ENCODE data around the gene PARVB.
A peak's percentile ranks its signal among the peaks of the same experiment; 100 is the strongest.

PARVB gene

DNA sequence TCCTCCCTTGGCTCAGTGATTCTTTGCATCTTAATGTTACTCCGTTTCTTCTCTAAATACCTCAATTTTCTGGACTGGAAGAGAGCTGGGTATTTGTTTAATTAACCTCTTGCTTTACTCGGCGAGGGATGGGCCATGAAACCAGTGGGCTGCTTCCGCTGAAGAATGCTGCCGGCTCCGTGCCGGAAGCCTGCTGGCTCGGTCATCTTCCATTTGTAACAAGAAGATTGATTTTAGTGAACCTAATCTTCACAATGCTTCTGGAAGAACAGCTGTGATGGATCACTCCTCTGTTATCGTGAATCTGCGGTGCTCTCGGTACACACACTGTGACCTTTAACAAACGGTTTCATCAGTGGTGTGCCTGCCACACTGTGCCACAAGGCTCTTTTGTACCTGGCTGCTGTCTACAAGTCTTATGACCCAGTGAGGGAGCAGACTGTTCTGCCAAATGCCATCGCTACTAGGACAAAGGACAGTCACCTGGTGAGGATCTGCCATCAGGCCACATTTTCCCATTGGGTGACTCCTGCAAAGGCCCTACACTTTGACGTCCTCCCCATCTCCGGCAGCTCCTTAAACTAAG is 25.3 kb upstream of the PARVB start:
- TF ChIP-seq, protein P1, sequence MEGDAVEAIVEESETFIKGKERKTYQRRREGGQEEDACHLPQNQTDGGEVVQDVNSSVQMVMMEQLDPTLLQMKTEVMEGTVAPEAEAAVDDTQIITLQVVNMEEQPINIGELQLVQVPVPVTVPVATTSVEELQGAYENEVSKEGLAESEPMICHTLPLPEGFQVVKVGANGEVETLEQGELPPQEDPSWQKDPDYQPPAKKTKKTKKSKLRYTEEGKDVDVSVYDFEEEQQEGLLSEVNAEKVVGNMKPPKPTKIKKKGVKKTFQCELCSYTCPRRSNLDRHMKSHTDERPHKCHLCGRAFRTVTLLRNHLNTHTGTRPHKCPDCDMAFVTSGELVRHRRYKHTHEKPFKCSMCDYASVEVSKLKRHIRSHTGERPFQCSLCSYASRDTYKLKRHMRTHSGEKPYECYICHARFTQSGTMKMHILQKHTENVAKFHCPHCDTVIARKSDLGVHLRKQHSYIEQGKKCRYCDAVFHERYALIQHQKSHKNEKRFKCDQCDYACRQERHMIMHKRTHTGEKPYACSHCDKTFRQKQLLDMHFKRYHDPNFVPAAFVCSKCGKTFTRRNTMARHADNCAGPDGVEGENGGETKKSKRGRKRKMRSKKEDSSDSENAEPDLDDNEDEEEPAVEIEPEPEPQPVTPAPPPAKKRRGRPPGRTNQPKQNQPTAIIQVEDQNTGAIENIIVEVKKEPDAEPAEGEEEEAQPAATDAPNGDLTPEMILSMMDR (IDR thresholded peaks at IDR 0.05; ENCODE audit: low read depth, low read length) = no peak
- no peak overlapping the region for H3K4me3 ChIP-seq (ENCODE audit: low read depth, low read length)

DNA sequence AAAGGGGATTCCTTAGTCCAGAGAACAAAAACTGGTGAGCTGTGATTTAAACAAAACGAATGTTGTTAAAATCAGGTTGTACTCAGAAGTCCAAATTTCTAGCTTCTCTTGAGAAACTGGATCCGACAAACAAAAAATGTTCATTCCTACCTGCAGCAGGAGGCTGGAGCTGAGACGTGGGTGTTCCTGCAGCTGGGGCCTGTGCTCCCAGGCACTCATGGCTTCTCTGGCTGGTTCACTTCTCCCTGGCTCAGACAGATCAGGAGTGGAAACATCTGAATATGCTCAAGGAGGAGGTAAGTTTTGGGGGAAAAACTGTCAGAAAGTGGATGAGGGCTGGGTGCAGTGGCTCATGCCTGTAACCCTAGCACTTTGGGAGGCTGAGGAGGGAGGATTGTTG is 24.7 kb upstream of the PARVB start:
- H3K4me3 ChIP-seq (ENCODE audit: low read depth, low read length) = no peak overlapping the region
- TF ChIP-seq, protein P1 (IDR thresholded peaks at IDR 0.05; ENCODE audit: low read depth, low read length) = no peak

DNA sequence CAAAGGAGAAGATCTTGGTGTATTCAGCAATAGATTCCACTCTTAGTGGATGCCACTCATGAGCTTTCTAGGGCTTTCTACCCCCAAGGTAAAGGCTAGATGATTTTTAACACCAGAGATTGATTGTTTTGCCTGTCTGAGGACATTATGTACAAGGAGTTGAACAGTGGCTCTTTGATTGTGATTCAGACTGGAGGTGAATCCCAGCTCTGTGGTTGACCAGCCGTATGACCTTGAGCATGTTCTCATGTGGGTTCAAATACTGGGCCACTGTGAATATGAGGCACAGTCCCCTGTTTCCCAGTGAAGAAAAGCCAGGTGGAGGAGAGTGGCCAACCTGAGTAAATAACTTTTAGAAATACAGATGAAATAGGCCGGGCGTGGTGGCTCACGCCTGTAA is 24.0 kb upstream of the PARVB start:
- TF ChIP-seq, protein P1 (IDR thresholded peaks at IDR 0.05; ENCODE audit: low read depth, low read length) = no peak
- no peak overlapping the region for H3K4me3 ChIP-seq (ENCODE audit: low read depth, low read length)

DNA sequence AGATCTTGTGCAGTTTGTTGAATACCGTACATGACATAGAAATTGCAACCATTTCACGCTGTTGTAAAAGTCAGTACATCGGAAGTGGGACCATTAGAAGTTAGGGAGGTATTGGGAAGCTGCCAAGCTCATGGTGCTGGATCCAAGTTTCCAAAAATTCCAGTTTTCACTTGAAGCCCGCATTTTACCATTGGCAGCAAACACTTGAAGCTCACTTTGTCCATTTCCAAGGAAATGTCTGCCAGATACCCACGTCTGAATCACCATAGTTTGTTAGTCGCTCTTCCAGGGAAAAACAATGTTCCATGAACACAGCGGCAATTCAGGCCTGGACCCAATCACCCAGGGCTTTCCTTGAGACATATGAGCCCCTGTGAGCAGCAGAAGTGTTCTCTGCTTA is 22.6 kb upstream of the PARVB start:
- TF ChIP-seq, protein P1 (IDR thresholded peaks at IDR 0.05; ENCODE audit: low read depth, low read length) = no peak
- no peak overlapping the region for H3K4me3 ChIP-seq (ENCODE audit: low read depth, low read length)

DNA sequence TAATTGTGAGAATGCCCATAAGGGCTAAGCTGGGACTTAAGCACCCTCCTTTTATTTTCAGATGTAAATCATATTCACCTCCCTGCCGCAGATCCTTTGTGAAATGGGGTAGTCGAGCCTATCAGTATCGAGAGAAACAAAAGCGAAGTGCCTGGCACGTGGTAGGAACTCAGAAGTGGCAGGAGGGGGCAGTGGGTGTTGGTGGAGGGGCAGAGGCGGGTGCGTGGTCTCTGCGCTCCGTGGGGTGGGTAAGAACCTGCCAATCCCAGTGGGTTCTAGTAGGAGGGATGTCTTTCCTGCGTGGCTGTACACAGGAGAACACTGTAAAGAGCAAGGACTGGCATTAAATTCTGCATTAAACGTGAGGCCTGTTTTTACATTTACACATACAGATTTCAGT is 21.8 kb upstream of the PARVB start:
- TF ChIP-seq, protein P1 (IDR thresholded peaks at IDR 0.05; ENCODE audit: low read depth, low read length) = no peak
- no peak overlapping the region for H3K4me3 ChIP-seq (ENCODE audit: low read depth, low read length)

DNA sequence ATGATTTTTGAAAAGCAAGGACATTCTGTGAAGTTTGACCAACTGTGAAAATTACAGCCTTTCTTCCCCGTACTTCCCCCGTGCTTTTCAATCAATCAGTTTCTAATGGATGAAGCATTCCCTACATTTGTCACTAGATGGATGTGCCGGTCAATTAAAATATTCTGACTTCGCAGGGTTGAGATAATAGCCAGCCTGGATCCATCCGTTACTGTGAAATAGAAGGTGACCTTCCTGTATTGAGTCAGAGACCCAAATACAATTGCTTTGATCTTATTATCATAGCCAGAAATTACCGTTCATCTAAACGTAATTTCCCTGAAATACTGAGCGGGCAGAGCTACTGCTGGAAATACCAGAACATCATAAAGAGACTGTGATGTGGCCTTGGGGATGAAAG is 21.1 kb upstream of the PARVB start:
- H3K4me3 ChIP-seq (ENCODE audit: low read depth, low read length) = no peak overlapping the region
- TF ChIP-seq, protein P1 (IDR thresholded peaks at IDR 0.05; ENCODE audit: low read depth, low read length) = no peak

DNA sequence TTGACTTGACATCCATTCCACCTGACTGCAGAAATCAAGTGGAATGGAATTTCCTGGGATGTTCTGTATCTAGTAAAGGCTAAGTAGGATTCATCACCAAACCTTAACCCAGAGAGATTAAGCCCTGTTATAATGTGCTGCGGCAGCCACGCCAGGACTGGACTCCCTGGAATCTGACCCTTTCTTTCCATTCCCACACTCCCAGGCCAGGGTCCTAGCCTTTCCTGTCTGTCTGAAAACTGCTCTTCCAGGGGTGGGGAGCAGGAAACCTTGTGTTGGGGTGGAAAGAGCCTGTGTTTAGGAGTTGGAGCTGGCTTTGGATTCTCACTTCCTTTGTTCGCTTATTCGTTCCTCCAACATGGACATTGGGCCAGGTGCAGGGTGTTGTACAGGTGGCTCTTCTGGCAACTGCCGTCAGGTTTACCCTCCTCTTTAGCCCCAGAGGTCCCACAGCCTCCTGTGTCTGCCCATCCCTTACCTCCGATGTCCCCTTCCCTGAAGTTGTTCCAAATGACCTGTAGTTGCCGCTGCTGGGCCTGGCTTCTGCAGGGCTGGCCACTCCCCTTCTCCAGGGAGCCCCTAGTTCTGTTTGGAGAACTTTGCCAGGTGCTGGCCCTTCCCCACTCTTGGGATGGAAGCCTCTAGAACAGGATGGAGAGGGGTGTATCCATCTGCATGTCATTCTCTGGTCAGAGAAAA is 20.5 kb upstream of the PARVB start:
- TF ChIP-seq, protein P1 (IDR thresholded peaks at IDR 0.05; ENCODE audit: low read depth, low read length) = 0 out of 2 replicates have a peak, but pooled peaks have one; percentile 8
- H3K4me3 ChIP-seq (ENCODE audit: low read depth, low read length) = no peak overlapping the region
